PC-3 (cell line): ENCODE measurements around the gene NUP93. TPM values are rescaled to one million over a fixed set of nuclear protein-coding genes. Genes with fewer than 3 reads are reported as not detected.

Experiments
- ATAC-seq: fragments of 200-7000 bp; cut with Tn5 transposase; 2 replicates; pipeline ENCODE4 v1.9.1; 2020; ENCODE audit warnings: mild to moderate bottlenecking, moderate library complexity
- BruUV-seq: library from RNA; stranded (reverse); fragments of 400-500 nt; replicated peaks from 2 replicates; lab custom pipeline; 2021; lab: Mats Ljungman, UMichigan
- CTCF ChIA-PET: fragments of 300-600 bp; sonication (Branson Sonifier 250); formaldehyde crosslinking; loops from one replicate; lab custom pipeline; 2022; ENCODE audit warnings: antibody characterized with exemption; lab: Charles Lee
- POLR2A ChIA-PET: fragments of 300-600 bp; sonication (Branson Sonifier 250); formaldehyde crosslinking; loops from one replicate; lab custom pipeline; 2022; ENCODE audit warnings: antibody characterized with exemption; ENCODE audit not compliant: unreplicated experiment; lab: Charles Lee
- DNase-seq: peaks from one replicate; pipeline ENCODE4 v3.0.0-alpha.2; 2015
- H2AFZ ChIP-seq: fragments of 300-600 bp; sonication (generic); 2 replicates; pipeline ENCODE4 v1.6.0; 2016; ENCODE audit warnings: antibody characterized with exemption, low read length
- H3F3A ChIP-seq: fragments of 300-600 bp; sonication (generic); one replicate; pipeline ENCODE4 v1.6.0; 2017; ENCODE audit warnings: antibody characterized with exemption, low read length, control low read depth, mild to moderate bottlenecking; ENCODE audit not compliant: unreplicated experiment
- H3K27ac ChIP-seq: fragments of 300-600 bp; sonication (generic); 2 replicates; pipeline ENCODE4 v1.5.1; 2016; ENCODE audit warnings: mild to moderate bottlenecking, low read length
- H3K27me3 ChIP-seq: fragments of 300-600 bp; sonication (generic); 2 replicates; pipeline ENCODE4 v1.6.1; 2016; ENCODE audit warnings: low read length, mixed read lengths
- H3K36me3 ChIP-seq: fragments of 300-600 bp; sonication (generic); 2 replicates; pipeline ENCODE4 v1.6.1; 2016; ENCODE audit warnings: low read depth, mixed run types, low read length, mixed read lengths
- H3K4me1 ChIP-seq: fragments of 300-600 bp; sonication (generic); 2 replicates; pipeline ENCODE4 v1.5.1; 2016; ENCODE audit warnings: low read length; ENCODE audit not compliant: insufficient read depth
- H3K4me2 ChIP-seq: fragments of 300-600 bp; sonication (generic); 2 replicates; pipeline ENCODE4 v1.6.0; 2016; ENCODE audit warnings: low read length
- H3K4me3 ChIP-seq: fragments of 300-600 bp; sonication (generic); 2 replicates; pipeline ENCODE4 v1.5.1; 2016; ENCODE audit warnings: mild to moderate bottlenecking, low read length, mixed read lengths
- H3K79me2 ChIP-seq: fragments of 300-600 bp; sonication (generic); 2 replicates; pipeline ENCODE4 v1.6.1; 2017; ENCODE audit warnings: low read length, mixed read lengths
- H3K9ac ChIP-seq: fragments of 300-600 bp; sonication (generic); 2 replicates; pipeline ENCODE4 v1.6.0; 2016; ENCODE audit warnings: mild to moderate bottlenecking, low read length
- H3K9me2 ChIP-seq: fragments of 300-600 bp; sonication (generic); replicated peaks from 2 replicates; pipeline ENCODE4 v1.6.1; 2016; ENCODE audit warnings: mixed run types, low read length, mixed read lengths
- H3K9me3 ChIP-seq: fragments of 300-600 bp; sonication (generic); 2 replicates; pipeline ENCODE4 v1.6.1; 2016; ENCODE audit warnings: low read length, mixed read lengths
- H4K20me1 ChIP-seq: fragments of 300-600 bp; sonication (generic); 2 replicates; pipeline ENCODE4 v1.6.1; 2016; ENCODE audit warnings: low read length, mixed read lengths
- EZH2 ChIP-seq: fragments of 300-600 bp; sonication (generic); IDR thresholded peaks from one replicate; pipeline ENCODE4 v1.6.1; 2017; ENCODE audit warnings: antibody characterized with exemption, mild to moderate bottlenecking, low read length; ENCODE audit not compliant: unreplicated experiment
- EZH2phosphoT487 ChIP-seq: fragments of 300-600 bp; sonication (generic); IDR thresholded peaks from 2 replicates; pipeline ENCODE4 v1.6.1; 2018; ENCODE audit warnings: mild to moderate bottlenecking, antibody characterized with exemption, low read length, borderline replicate concordance
- intact Hi-C: fragments of 100-400 bp; cut with micrococcal nuclease; formaldehyde crosslinking; loops from 2 replicates; pipeline ENCODE4 v1.9.0; 2023
- total RNA-seq: library from RNA; depleted of rRNA; stranded (reverse); fragments of >200 nt; gene quantifications from 2 replicates; pipeline ENCODE4 v1.2.3, GENCODE V29; 2014
- TF ChIP-seq, protein P1 (sequence below): fragments of 300-600 bp; sonication (generic); conservative IDR thresholded peaks from 2 replicates; pipeline ENCODE4 v1.5.1; 2017; ENCODE audit warnings: antibody characterized with exemption, low read depth, mild to moderate bottlenecking, low read length

The NUP93 gene
- total RNA-seq, 1 experiment from 2014 or later: 98.6 TPM

DNA sequence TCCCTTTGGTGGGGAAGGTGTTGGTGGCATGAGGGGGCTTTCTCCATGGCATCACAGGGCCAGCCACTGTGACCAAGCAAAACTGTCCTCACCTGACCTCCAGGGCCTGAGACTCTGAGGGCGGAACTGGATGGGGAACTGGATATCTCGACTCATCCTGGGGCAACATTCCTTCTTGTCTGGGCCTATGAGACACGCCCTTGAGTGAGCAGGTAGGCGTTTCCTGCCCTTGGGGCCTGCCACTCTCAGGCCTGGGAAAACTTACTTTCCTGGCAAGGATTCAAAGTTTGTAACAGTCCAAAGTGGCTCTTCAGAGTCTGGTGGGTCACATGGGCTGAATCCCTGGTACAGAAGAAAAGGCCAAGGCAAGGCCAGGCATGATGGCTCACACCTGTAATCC is 38.0 kb upstream of the NUP93 start:
- H3K4me2 ChIP-seq: no peak overlapping the region
- ChIA-PET CTCF (no interaction called here), POLR2A (no interaction called here)
- no TSS peak for BruUV-seq
- DNase-seq (peak; percentile 91), ATAC-seq (peak; percentile 83)
- H3K79me2 ChIP-seq: no peaks in the 10 kb centered on the region
- no peak overlapping the region for H3K27ac ChIP-seq
- H3K36me3 ChIP-seq: no peaks in the 10 kb centered on the region
- H3F3A ChIP-seq: no peaks in the 10 kb centered on the region
- no peaks in the 10 kb centered on the region for H3K9me3 ChIP-seq
- H2AFZ ChIP-seq: no peak overlapping the region
- H3K4me3 ChIP-seq: no peak overlapping the region
- H3K4me1 ChIP-seq: peaks cover 20% of the 10 kb centered on the region
- TF ChIP-seq, protein P1, sequence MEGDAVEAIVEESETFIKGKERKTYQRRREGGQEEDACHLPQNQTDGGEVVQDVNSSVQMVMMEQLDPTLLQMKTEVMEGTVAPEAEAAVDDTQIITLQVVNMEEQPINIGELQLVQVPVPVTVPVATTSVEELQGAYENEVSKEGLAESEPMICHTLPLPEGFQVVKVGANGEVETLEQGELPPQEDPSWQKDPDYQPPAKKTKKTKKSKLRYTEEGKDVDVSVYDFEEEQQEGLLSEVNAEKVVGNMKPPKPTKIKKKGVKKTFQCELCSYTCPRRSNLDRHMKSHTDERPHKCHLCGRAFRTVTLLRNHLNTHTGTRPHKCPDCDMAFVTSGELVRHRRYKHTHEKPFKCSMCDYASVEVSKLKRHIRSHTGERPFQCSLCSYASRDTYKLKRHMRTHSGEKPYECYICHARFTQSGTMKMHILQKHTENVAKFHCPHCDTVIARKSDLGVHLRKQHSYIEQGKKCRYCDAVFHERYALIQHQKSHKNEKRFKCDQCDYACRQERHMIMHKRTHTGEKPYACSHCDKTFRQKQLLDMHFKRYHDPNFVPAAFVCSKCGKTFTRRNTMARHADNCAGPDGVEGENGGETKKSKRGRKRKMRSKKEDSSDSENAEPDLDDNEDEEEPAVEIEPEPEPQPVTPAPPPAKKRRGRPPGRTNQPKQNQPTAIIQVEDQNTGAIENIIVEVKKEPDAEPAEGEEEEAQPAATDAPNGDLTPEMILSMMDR: no peak
- TF ChIP-seq EZH2phosphoT487: no peak
- TF ChIP-seq EZH2: no peak
- no peaks in the 10 kb centered on the region for H3K9me2 ChIP-seq
- intact Hi-C loops: no loop called here
- H3K27me3 ChIP-seq: no peaks in the 10 kb centered on the region
- no peak overlapping the region for H3K9ac ChIP-seq
- H4K20me1 ChIP-seq: no peaks in the 10 kb centered on the region

DNA sequence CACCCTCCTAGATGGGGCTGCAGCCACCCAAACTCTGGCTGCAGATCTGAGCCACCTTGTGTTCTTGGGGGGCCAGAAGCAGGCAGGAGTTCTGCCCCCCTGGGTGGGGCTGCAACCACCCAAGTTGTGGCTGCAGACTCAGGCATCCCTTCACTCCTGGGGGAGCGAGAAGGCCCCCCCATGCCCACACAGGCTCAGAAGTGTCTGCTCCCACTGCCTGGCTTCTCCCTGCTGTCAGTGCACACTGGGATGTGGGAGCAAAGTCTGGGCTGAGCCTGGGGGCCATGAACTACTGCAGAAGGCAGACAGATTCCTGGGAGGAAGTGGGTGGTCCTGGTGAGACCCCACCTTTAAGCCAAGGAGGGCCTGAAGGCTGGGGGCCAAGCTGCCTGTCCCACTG is 34.7 kb upstream of the NUP93 start:
- no peak overlapping the region for H2AFZ ChIP-seq
- H3K27ac ChIP-seq: no peak overlapping the region
- no peaks in the 10 kb centered on the region for H3K9me2 ChIP-seq
- no TSS peak for BruUV-seq
- no peaks in the 10 kb centered on the region for H3F3A ChIP-seq
- H3K4me1 ChIP-seq: peaks cover 16% of the 10 kb centered on the region
- TF ChIP-seq, protein P1: no peak
- TF ChIP-seq EZH2phosphoT487 (no peak), EZH2 (no peak)
- no peaks in the 10 kb centered on the region for H3K27me3 ChIP-seq
- CTCF ChIA-PET: no interaction called here
- ATAC-seq: no peak
- H3K4me2 ChIP-seq: no peak overlapping the region
- no peak overlapping the region for H3K9ac ChIP-seq
- H3K36me3 ChIP-seq: no peaks in the 10 kb centered on the region
- no peak overlapping the region for H3K4me3 ChIP-seq
- intact Hi-C loops: no loop called here
- POLR2A ChIA-PET: no interaction called here
- H3K9me3 ChIP-seq: no peaks in the 10 kb centered on the region
- DNase-seq: no peak
- H4K20me1 ChIP-seq: no peaks in the 10 kb centered on the region
- H3K79me2 ChIP-seq: no peaks in the 10 kb centered on the region

DNA sequence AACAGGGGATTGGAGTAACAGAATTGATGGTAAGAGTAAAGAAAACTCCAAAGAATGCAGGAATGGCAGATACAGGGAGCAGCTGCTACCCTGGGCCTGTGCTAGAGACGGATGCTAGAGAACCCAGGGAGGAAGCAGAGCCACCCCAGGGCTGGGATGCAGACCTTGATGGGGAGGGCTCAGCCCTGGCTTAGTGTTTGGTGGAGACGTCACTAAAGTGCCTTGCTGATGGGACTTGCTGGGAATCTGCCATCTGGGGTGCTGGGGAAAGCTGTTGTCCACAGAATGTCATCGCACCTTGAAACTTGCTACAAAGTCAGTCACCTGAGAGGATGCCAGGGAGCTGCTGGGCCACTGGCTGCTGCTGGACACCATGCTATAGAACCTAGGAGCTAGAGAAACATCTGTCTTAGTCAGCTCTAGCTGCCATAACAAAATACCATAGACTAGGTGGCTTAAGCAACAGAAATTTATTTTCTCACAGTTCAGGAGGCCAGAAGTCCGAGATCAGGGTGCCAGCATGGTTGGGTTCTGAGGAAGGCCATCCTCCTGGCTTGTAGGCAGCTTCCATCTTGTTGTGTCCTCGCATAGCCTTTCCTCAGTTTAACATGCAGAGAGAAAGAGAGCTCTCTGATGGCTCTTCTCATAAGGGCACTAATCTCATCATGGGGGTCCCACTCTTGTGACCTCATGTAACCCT is 32.3 kb upstream of the NUP93 start:
- intact Hi-C loops: no loop called here
- Histone ChIP-seq H3K9me3 (no peaks in the 10 kb centered on the region), H3F3A (no peaks in the 10 kb centered on the region), H3K27ac (no peak overlapping the region), H3K9ac (no peak overlapping the region), H3K79me2 (no peaks in the 10 kb centered on the region), H3K4me3 (no peak overlapping the region), H3K9me2 (no peaks in the 10 kb centered on the region), H3K4me2 (no peak overlapping the region), H2AFZ (no peak overlapping the region), H4K20me1 (no peaks in the 10 kb centered on the region), H3K27me3 (no peaks in the 10 kb centered on the region), H3K36me3 (no peaks in the 10 kb centered on the region), H3K4me1 (peaks cover 12% of the 10 kb centered on the region)
- ATAC-seq (no peak), DNase-seq (no peak)
- TF ChIP-seq, protein P1: no peak
- TF ChIP-seq EZH2phosphoT487 (no peak), EZH2 (no peak)
- POLR2A ChIA-PET: no interaction called here
- CTCF ChIA-PET: no interaction called here
- no TSS peak for BruUV-seq
